HG02678 (cell line): ENCODE results near the gene FN3K.
A peak's percentile ranks its signal among the peaks of the same experiment; 100 is the strongest.
"Not testable (repeated sequence)": the region's sequence is repeated elsewhere in the genome, so short reads cannot be mapped to it uniquely, and the experiment has no call there.

Experiments used
- ATAC-seq: cut with Tn5 transposase; IDR thresholded peaks from one replicate; pipeline ENCODE4 v1.9.1; 2021; ENCODE audit warnings: mild to moderate bottlenecking, moderate library complexity; ENCODE audit not compliant: unreplicated experiment

FN3K gene

GRCh38 chr17:82736511-82737185 is 1.2 kb downstream of the FN3K start:
- no peak for ATAC-seq

- no peak for ATAC-seq
These were observed 2.8 kb downstream of the FN3K start for GRCh38 chr17:82737967-82738877.

DNA sequence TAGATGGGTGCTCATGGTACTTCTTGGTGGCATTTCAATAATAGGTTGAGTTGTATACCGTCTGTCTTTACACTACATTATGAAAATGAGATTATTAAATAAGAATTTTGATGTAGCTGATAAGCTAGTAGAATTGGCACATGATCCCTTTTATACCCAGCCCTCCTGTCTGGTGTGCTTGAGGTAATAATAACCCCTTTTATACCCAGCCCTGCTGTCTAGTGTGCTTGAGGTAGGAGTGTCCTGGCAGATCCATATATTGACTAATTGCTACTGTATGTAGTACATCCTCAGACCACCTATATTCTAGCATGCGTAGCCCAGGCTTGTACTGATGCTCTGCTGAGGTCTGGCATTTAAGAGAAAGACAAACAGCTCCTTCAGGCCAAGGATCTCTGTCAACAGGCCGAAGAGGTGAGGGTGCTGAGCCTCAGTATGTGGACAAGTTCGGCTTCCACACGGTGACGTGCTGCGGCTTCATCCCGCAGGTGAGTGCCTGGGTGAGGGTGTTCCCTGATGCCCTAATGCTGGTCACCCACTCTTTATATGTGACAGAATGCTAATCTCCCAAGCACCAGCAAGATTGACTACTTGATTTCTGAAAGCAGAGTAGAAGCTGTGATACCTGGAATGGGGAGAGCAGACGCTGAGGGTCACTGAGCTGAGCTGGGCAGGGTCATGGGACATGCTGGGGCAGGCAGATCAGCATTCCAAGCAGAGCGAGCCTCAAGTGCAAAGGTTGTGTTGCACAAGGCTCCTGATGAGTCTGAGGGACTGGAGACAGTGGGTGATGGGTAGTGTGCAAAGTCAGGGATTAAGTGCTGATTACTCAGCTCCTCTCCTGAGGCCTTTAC is 5.7 kb downstream of the FN3K start:
- no peak for ATAC-seq

DNA sequence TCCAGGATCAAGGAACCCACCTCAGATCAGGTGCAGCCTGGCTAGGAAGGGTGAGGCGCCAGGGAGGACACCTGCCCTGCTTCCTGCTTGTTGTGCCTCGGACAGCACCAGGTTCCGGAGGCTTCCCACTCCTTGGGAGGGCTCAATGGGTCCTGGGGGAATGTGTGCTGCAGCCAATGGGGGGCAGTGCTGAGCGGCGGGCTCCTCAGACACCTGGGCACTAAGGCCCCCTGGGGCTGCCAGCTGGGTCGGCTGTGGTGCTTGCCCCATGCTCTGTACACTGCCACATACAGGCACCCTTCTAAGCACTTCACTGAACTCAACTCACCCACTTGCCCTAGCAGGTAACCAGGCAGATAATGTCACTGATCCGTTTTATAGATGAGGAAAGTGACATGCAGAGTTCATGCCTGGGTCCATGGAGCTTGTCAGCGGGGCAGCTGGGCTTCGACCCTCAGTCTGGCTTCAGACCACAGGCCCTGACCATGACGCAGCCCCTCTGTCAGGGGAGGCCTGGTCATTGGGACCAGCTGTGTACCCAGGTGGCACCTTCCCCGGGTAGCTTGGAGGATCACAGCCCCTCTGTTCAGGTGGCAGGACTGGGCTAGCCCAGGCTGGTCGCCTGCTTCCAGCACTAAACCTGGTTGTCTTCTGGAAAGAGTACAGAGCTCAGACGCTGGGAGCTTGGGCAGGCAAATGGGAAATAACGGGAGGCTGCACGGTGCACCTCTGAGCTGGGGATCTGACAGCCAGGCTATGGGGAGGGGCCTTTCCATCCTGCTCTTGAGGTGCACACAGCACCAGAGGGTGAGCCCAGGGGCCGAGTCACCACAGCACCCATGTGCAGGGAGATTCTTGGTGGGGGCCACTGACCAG is 8.2 kb downstream of the FN3K start:
- ATAC-seq, result no peak

- ATAC-seq, result not testable (repeated sequence)
These were observed 9.3 kb downstream of the FN3K start for GRCh38 chr17:82744736-82745135.

DNA sequence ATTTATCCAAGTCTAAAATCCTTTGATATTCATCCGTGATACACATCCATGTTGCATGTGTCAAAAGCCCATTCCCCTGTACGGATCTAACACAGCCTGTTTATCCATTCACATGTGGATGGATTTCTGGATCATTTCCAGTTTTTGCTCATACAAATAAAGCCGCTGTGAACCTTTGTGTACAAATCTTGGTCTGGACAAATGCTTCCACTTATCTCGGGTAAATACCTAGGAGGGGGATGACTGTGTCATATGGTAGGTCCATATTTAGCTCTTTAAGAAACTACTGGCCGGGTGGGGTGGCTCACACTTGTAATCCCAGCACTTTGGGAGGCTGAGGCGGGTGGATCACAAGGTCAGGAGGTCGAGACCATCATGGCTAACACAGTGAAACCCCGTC is 10.1 kb downstream of the FN3K start:
- no peak for ATAC-seq

GRCh38 chr17:82748756-82749155 is 13.3 kb downstream of the FN3K start:
- no peak for ATAC-seq

GRCh38 chr17:82750241-82750908 is 15.0 kb downstream of the FN3K start:
- ATAC-seq, result no peak

DNA sequence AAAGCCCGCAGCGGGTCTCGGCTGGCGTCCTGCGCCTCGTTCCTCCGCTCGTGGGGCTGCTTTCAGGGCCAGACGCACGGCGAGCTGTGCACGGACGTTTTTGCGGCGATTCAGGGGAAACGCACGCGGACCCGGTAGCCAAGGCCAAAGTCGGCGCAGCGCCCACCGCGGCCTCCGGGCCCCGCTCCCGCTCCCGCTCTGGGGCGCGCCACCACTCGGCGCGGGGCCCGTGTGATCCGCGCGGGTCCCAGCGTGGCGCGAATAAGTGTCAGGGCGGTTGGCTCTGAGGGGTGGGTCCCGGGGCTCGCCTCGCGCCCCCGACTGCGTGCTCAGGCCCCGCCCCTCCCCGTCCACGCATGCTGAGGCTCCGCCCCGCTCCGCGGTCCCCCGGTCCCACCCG is 15.8 kb downstream of the FN3K start:
- peak; percentile 33 for ATAC-seq

- peak; percentile 78 for ATAC-seq
These were observed 16.4 kb downstream of the FN3K start, which contains the start of gene TBCD for GRCh38 chr17:82751571-82752370. TSS of gene TBCD (plus strand) at chr17:82752065. CDS start at chr17:82752194, 129 bp downstream.

- ATAC-seq, result peak; percentile 26
These were observed 17.2 kb downstream of the FN3K start for GRCh38 chr17:82752371-82753200.

- no peak for ATAC-seq
These were observed 17.7 kb downstream of the FN3K start for GRCh38 chr17:82753201-82753464.

DNA sequence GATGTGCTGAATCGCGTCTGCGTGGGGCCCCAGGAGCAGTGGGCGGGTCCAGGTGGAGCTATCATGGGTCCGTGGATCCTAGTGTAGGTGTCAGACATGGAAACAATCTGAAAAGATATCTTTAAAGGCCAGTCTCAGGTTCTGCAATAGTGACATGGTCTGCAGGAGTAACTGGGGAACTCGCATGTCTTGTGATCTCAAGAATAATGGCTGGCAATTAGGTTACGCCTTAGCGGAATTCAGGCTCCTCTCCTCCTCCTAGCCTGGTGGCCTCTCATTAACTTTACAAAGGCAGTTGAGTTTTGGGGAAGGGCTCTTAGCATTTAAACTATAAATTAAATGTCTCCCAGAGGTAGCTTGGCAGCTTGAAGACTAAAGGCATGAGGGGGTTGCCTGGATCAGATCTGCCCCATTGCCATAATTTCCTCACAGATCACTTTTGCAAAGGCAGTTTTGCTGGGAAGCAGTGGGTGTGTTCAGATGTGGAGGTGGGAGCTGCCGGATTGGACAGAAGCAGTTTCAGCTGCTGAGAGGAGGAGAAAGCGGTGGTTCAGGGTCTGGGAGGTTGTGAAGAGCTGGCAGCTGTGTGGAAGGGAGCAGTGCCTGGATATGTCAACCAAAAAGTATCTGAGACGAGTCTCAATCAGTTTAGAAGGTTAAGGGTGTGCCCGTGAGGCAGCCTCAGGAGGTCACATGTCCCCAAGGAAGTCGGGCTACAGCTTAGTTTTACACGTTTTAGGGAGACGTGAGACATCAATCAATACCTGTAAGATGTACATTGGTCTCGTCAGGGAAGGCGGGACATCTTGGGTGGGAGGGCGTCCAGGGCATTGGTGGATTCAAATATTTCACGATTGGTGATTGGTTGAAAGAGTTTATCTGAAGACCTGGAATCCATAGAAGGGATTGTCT is 19.1 kb downstream of the FN3K start:
- ATAC-seq, result no peak

DNA sequence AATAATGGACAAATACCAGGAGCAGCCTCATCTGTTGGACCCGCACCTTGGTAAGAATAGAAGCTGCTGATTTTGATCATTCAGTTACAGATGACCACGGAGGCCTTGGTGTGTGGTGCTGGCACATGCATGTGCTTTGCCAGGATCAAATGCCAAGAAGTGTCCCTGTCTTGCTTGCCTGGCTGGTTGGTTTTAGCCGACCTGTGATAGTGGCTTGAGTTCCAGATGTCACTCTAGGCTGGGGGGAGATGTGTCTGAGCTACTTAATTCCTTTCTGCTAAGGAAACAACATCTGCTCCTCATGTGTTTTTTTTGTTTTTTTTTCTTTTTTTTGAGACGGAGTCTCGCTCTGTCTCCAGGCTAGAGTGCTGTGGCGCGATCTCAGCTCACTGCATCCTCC is 20.8 kb downstream of the FN3K start:
- no peak for ATAC-seq

- no peak for ATAC-seq
These were observed 30.0 kb downstream of the FN3K start for GRCh38 chr17:82765371-82765770.

GRCh38 chr17:82767041-82767754 is 31.8 kb downstream of the FN3K start:
- no peak for ATAC-seq

- no peak for ATAC-seq
These were observed 33.6 kb downstream of the FN3K start for GRCh38 chr17:82769041-82769440.
